Kidney (tissue), 22 donors: ENCODE measurements around the gene TRIM61. TPM values are rescaled to one million over a fixed set of nuclear protein-coding genes. Genes with fewer than 3 reads are reported as not detected.
A peak's percentile ranks its signal among the peaks of the same experiment; 100 is the strongest.
"Not testable (repeated sequence)": the region's sequence is repeated elsewhere in the genome, so short reads cannot be mapped to it uniquely, and the experiment has no call there.

ENCODE experiments used
- DNase-seq, 5 donors: peaks; one replicate each; pipeline ENCODE4 v3.0.0-alpha.2; 2013 to 2020
- FAIRE-seq: peaks from 2 replicates; lab custom pipeline; 2012; peaks lifted over from hg19 to GRCh38; lab: Jason Lieb, UNC
- H3K27ac ChIP-seq, 2 donors: one replicate each; pipeline ENCODE4 v1.7.0; 2013; ENCODE audit warnings: low read depth in 2 of 2, low read length in 2 of 2, inconsistent platforms in 1 of 2
- H3K27me3 ChIP-seq: one replicate; pipeline ENCODE4 v1.7.1; 2013; ENCODE audit warnings: low read length, inconsistent platforms; ENCODE audit not compliant: control insufficient read depth, insufficient read depth
- H3K36me3 ChIP-seq, 3 donors: one replicate each; pipeline versions ENCODE4 v1.7.0 to v1.7.1; 2013; ENCODE audit warnings: low read length in 3 of 3, control low read depth in 1 of 3, inconsistent platforms in 1 of 3; ENCODE audit not compliant: insufficient read depth in 3 of 3, control insufficient read depth in 2 of 3
- H3K4me1 ChIP-seq, 3 donors: one replicate each; pipeline versions ENCODE4 v1.7.0 to v1.7.1; 2013; ENCODE audit warnings: low read length in 3 of 3, inconsistent platforms in 1 of 3, low read depth in 1 of 3; ENCODE audit not compliant: control insufficient read depth in 2 of 3, insufficient read depth in 2 of 3
- H3K4me3 ChIP-seq, 3 donors: one replicate each; pipeline versions ENCODE4 v1.7.0 to v1.8.1; 2013; ENCODE audit warnings: low read length in 3 of 3, control low read depth in 1 of 3, inconsistent platforms in 1 of 3
- H3K9ac ChIP-seq, 3 donors: one replicate each; pipeline versions ENCODE4 v1.7.0 to v1.7.1; 2013; ENCODE audit warnings: low read length in 3 of 3, control low read depth in 1 of 3, inconsistent platforms in 1 of 3
- H3K9me3 ChIP-seq, 3 donors: one replicate each; pipeline versions ENCODE4 v1.7.0 to v1.7.1; 2013; ENCODE audit warnings: low read length in 3 of 3, control low read depth in 1 of 3, inconsistent platforms in 1 of 3; ENCODE audit not compliant: control insufficient read depth in 2 of 3, insufficient read depth in 1 of 3
- CTCF ChIP-seq: IDR thresholded peaks from 3 replicates; pipeline ENCODE4 v1.5.1; 2012; ENCODE audit warnings: mild to moderate bottlenecking, moderate library complexity, borderline replicate concordance; ENCODE audit not compliant: insufficient read depth; ENCODE audit errors: extremely low read depth
- intact Hi-C: fragments of 100-400 bp; cut with DNase I; formaldehyde crosslinking; loops from one replicate; pipeline ENCODE4 v1.11.1; 2022
- long read RNA-seq, 10 donors: library from polyadenylated mRNA in 1 of 10; unstranded in 1 of 10; transcript quantifications; one replicate each; pipeline ENCODE4 v2.0.0 and lab custom pipeline, GENCODE V29; 2021 to 2026
- polyA plus RNA-seq: library from polyadenylated mRNA; stranded (reverse); fragments of 350-450 nt; fragmentation: Illumina TruSeq; extraction: RNeasy Lipid Tissue Mini Kit (QIAGEN cat#74804); gene quantifications from one replicate; pipeline ENCODE4 v1.2.3, GENCODE V29; 2014; ENCODE audit warnings: low read depth, low replicate concordance; ENCODE audit not compliant: insufficient read depth
- total RNA-seq: library from RNA; stranded (reverse); fragmentation: NEBNext Ultra II Directional; extraction: Animal tissue kit (Norgen Biotek cat#: 25700); gene quantifications from one replicate; pipeline ENCODE4 v1.2.1, GENCODE V29; 2021
- donor health status: control.
- donor health status: control.
- donor health status: control.
- donor health status: control.
- donor health status: control.
- donor health status: DM: yes; HTN: yes; CAD: no.
- donor health status: Normal renal cell carcinoma (clear cell type).

The TRIM61 gene
- total RNA-seq (0.54 TPM), polyA plus RNA-seq (0.30 TPM)
- long read RNA-seq, donor 1, result 0 reads
- long read RNA-seq, donor 2, result 0 reads
- long read RNA-seq, donor 3, result 0 reads
- long read RNA-seq, donor 4, result 0 reads
- long read RNA-seq, donor 5, result 0 reads
- long read RNA-seq, donor 6, result 0 reads
- long read RNA-seq, donor 7, partial matches to known transcripts, result 1 of 1 reads
- long read RNA-seq, donor 7, other reads (novel, unspliced or antisense), result 0 of 1 reads
- long read RNA-seq, donor 8, result 0 reads
- long read RNA-seq, donor 9, partial matches to known transcripts, result 12 of 12 reads
- long read RNA-seq, donor 9, other reads (novel, unspliced or antisense), result 0 of 12 reads
- long read RNA-seq, donor 10, result 0 reads

DNA sequence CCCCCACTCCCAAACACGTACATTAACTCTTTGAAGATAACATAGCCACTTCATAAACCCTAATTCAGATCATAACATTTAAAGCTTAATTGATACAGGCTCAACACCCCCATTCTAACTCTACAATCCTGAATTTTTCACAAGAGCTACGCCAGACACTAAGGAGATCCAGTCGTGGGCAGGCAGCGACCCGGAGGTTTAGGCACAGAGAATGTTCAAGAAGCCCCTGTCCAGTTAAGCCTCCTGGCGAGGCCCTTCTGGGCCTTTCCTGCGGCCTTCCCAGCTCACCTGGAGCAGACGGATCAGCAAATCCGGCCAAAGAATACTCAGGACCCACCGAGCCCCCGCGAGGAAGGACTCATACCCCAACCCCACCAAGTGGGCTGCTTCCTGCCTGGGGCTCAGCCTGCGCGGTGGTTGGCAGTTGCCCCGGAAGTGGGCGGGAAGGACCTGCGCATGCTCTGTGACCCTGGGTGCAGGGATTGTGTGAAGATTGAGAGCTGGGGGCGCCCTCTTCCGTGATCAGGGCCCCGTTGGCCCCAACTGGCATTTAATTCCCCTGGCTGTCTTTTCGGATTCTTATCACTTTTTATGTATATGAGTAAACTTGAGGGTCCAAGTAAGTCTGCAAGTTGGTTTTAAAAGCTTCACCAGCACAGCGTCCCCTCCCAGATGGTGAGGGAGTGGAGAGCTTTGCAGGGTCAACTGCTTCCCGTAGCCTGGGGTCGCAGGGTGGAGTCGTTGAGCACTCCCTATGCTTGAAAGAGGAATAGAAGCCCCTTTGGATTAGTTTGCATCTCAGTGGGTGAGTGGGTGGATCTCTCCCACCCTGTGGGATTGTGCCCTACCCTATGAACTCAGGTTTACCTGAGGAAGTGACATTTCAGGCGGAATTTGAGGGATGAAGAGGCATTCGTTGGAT lies at the start of gene TRIM61:
Gene TRIM61, minus strand, starts transcription at position 415 of the 922 bp plus-strand sequence. CDS start 7,655 bp downstream, outside the sequence.
- intact Hi-C loops, result no loop called here
- no peaks in the 10 kb centered on the region for H3K36me3 ChIP-seq
- no peaks in the 10 kb centered on the region for H3K4me1 ChIP-seq
- no peak for FAIRE-seq
- H3K9me3 ChIP-seq, result no peaks in the 10 kb centered on the region
- no peaks in the 10 kb centered on the region for H3K27me3 ChIP-seq
- no peak for TF ChIP-seq CTCF
- no peak within 1 kb of the TSS for H3K27ac ChIP-seq
- peak in 4 of 5 donors; percentile 52 to 76 (median 64) for DNase-seq
- H3K4me3 ChIP-seq, result peak within 1 kb of the TSS in 2 of 3 donors; percentile 24 to 28
- no peak within 1 kb of the TSS for H3K9ac ChIP-seq

DNA sequence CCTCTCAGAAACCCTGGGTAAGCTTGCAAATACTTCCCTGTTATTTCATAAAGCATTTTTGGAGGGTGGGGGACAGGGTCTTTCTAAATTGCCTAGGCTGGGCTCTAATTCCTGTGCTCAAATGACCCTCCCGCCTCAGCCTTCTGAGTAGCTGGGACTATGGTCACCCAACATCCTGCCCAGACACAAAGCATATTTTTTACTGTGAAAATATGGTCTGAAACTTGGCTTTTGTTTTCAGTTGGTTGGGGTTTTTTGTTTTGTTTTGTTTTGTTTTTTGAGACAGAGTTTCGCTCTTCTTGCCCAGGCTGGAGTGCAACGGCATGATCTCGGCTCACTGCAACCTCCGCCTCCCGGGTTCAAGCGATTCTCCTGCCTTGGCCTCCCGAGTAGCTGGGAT lies 48.3 kb upstream of the TRIM61 start:
- H3K36me3 ChIP-seq, H3K4me1 ChIP-seq, intact Hi-C loops, H3K27me3 ChIP-seq, H3K27ac ChIP-seq, FAIRE-seq, H3K9ac ChIP-seq, H3K4me3 ChIP-seq, H3K9me3 ChIP-seq, DNase-seq: not testable (repeated sequence)

DNA sequence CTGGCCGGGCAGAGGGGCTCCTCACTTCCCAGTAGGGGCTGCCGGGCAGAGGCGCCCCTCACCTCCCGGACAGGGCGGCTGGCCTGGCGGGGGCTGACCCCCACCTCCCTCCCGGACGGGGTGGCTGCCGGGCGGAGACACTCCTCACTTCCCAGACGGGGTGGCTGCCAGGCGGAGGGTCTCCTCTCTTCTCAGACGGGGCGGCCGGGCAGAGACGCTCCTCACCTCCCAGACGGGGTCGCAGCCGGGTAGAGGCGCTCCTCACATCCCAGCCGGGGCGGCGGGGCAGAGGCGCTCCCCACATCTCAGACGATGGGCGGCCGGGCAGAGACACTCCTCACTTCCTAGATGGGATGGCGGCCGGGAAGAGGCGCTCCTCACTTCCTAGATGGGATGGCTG lies 42.5 kb upstream of the TRIM61 start:
- H3K9me3 ChIP-seq, FAIRE-seq, H3K4me1 ChIP-seq, H3K4me3 ChIP-seq, H3K27me3 ChIP-seq, intact Hi-C loops, H3K27ac ChIP-seq, H3K36me3 ChIP-seq, DNase-seq, H3K9ac ChIP-seq: not testable (repeated sequence)

DNA sequence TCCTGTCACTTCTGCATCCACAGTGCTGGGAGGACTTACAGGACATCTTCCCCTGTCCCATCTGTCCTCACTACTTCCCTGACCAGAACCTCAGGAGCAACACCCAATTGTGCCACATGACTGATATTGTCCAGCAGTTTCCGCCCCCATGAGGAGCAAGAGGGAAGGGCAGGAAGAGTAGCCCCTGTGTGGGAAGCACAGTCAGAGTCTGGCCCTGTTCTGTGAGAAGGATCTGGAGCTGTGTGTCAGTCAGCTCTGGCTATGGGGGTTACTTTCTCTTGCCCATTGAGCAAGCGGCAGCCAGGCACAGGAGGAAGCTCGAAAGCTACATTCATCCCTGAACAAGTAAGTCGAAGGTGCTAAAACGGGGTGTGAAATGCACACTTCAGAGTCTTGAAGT lies 39.5 kb upstream of the TRIM61 start:
- FAIRE-seq (no peak), DNase-seq (no peak)
- intact Hi-C loops, result no loop called here
- H3K9ac ChIP-seq, result no peak overlapping the region
- no peak for TF ChIP-seq CTCF
- H3K36me3 ChIP-seq, result no peaks in the 10 kb centered on the region
- H3K4me3 ChIP-seq, result no peak overlapping the region
- H3K27me3 ChIP-seq, result no peaks in the 10 kb centered on the region
- H3K4me1 ChIP-seq, result no peaks in the 10 kb centered on the region
- H3K27ac ChIP-seq, result no peak overlapping the region
- no peaks in the 10 kb centered on the region for H3K9me3 ChIP-seq
